Coronary artery (tissue), 2 donors: ENCODE measurements around the gene GALNT13.

ENCODE experiments used
- DNase-seq: peaks from one replicate; pipeline ENCODE4 v3.0.0-alpha.2; 2017; ENCODE audit warnings: low spot score
- H3K27ac ChIP-seq, 2 donors: fragments of 200-600 bp; sonication (generic); one replicate each; pipeline ENCODE4 v1.5.1; 2016 to 2019
- H3K4me3 ChIP-seq: fragments of 200-600 bp; sonication (generic); 2 replicates; pipeline ENCODE4 v1.5.1; 2016; ENCODE audit warnings: mild to moderate bottlenecking, moderate library complexity
- TF ChIP-seq, protein P1 (sequence below): fragments of 200-600 bp; sonication (generic); IDR thresholded peaks from one replicate; pipeline ENCODE4 v1.5.1; 2019; ENCODE audit warnings: antibody characterized with exemption

The GALNT13 gene

DNA sequence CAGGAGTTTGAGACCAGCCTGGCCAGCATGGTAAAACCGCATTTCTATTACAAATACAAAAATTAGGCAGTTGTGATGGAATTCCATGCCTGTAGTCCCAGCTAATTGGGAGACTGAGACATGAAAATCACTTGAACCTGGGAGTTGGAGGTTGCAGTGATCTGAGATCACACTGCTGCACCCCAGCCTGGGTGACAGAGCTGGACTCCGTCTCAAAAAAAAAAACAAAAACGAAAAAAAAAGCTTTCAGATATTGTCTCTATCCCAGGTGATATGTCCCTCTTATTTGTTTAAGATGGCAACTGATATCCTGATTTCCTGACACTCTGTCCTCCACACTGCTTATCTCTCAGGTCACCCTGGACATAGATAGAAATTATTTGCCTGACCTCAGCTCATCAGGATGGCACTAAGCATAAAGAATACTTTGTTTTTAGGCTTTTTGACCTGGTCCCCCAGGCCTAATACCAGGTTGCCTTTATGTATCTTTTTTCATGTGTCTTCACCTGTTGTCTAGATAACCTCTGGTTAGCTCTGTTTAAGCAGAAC is 531.6 kb downstream of the GALNT13 start:
- Histone ChIP-seq H3K27ac (no peak overlapping the region), H3K4me3 (no peak overlapping the region)
- no peak for DNase-seq
- TF ChIP-seq, protein P1, sequence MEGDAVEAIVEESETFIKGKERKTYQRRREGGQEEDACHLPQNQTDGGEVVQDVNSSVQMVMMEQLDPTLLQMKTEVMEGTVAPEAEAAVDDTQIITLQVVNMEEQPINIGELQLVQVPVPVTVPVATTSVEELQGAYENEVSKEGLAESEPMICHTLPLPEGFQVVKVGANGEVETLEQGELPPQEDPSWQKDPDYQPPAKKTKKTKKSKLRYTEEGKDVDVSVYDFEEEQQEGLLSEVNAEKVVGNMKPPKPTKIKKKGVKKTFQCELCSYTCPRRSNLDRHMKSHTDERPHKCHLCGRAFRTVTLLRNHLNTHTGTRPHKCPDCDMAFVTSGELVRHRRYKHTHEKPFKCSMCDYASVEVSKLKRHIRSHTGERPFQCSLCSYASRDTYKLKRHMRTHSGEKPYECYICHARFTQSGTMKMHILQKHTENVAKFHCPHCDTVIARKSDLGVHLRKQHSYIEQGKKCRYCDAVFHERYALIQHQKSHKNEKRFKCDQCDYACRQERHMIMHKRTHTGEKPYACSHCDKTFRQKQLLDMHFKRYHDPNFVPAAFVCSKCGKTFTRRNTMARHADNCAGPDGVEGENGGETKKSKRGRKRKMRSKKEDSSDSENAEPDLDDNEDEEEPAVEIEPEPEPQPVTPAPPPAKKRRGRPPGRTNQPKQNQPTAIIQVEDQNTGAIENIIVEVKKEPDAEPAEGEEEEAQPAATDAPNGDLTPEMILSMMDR = no peak

DNA sequence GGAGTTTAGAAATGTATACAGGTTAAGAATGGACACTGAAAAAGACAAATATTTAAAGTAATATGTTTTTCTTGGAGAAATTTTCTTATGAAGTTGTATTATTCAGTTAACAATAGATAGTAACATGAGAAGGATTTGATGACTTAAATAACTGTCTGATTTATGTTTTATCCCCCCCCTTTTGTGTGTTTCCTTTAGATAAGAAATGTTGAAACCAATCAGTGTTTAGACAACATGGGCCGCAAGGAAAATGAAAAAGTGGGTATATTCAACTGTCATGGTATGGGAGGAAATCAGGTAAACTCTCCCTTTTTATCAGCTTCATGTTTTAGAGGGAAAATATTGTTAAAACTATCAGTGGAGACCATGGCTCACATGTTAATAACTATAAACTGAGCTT is 537.1 kb downstream of the GALNT13 start:
- TF ChIP-seq, protein P1 = no peak
- DNase-seq = no peak
- Histone ChIP-seq H3K4me3 (no peak overlapping the region), H3K27ac (no peak overlapping the region)

DNA sequence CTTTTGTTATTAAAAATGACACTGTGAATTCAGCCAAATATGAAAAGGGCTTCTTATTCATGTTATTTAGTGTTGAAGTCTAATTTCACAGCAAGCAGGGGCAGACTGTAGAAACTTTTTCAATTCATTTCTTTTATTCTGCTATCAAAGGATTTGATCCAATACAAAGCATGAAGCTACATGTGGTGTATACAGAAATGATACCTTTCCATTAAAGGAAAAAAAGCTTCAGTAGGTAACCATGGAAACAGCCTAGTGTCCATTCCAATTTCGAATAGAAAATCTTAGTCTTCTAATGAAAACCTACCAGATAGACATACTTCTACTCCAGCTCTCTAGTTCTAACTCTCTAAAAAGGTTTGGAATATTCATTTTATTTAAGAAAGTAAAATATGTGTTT is 550.5 kb downstream of the GALNT13 start:
- DNase-seq = no peak
- TF ChIP-seq, protein P1 = no peak
- Histone ChIP-seq H3K4me3 (no peak overlapping the region), H3K27ac (no peak overlapping the region)

DNA sequence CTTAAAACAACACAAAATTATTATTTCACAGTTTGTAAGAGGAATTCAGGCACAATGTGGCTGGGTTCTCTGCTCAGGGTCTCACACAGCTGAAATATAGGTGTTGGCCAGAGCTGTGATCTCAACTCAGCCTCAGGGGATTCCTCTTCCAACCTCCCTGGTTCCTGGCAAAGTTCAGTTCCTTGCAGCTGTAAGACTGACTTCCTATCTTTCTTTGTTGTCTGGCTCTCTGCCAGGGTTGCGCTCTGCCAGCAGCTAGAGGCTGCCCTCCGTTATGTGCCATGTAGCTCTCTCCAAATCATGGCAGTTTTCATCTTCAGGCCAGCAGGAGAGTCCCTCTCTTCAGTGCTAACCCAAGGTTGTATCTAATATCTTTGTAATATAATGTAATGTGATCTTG is 554.3 kb downstream of the GALNT13 start:
- TF ChIP-seq, protein P1 = no peak
- DNase-seq = no peak
- Histone ChIP-seq H3K4me3 (no peak overlapping the region), H3K27ac (no peak overlapping the region)

DNA sequence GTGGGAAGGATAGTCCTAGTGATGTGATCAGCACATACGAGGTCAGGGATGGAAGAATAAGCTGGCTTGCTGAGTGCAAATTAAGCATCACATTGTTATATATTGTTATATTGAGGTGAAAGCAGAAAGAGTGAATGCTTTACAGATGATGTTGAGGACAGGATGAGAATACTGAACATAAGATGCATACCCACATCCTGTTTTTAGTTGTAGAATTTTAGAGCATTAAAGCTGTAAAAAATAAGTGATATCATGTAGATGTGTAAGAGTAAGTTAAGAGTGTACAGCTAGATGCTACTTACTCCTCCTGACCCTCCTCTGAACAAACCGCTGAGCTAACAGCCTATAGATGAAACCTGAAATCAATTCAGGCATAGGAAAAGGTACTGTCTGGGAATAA is 555.7 kb downstream of the GALNT13 start:
- H3K4me3 ChIP-seq = no peak overlapping the region
- DNase-seq = no peak
- H3K27ac ChIP-seq = no peak overlapping the region
- TF ChIP-seq, protein P1 = no peak

DNA sequence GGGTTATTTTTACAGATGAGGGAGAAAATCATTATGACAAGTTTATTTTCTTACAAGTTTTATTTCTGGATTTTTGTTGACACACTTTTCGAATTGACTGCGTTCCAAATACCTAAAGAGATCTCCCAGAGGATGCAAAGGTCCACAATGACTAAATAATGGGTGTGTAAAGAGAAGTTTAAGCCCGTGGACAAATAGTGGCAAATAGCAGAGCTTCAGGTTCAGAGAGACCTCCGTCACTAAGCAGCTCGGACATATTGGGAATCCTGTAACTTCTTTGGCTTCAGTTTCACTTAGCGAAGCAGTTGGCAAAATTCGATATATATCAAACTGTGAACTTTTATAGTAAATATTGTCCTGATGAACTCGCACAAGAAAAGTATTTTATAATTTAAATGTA is 556.3 kb downstream of the GALNT13 start:
- no peak for DNase-seq
- Histone ChIP-seq H3K27ac (no peak overlapping the region), H3K4me3 (no peak overlapping the region)
- TF ChIP-seq, protein P1 = no peak

DNA sequence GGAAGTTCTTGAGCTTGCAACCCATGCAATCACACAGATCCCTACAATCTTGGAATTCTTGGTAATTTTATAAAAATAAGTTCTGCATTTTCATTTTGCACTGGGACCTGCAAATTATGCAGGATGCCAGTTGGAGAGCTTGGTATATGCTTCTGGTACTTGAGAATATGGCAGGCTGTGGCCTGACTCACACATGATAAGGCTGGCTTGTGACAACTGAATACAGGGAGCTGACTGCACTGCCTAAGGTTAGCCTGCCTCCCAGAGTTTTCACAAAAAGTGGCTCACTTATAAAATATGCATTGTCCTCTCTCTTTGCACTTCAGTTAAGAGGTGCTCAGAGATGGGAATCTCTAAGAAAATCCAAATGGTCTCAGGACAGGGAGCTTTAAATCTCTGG is 561.3 kb downstream of the GALNT13 start:
- DNase-seq = no peak
- TF ChIP-seq, protein P1 = no peak
- H3K4me3 ChIP-seq = no peak overlapping the region
- H3K27ac ChIP-seq = no peak overlapping the region
